ENCODE measurements around the gene B3GNT3. TPM values are rescaled to one million over a fixed set of nuclear protein-coding genes. Genes with fewer than 3 reads are reported as not detected.

Gene B3GNT3
- total RNA-seq, 1 donor from 2014 or later, result 0.36 TPM

GRCh38 chr19:17754634-17755442 is 40.1 kb upstream of the B3GNT3 start:
- Mint-ChIP-seq H3K36me3 (ENCODE audit: low read depth, unreplicated experiment) (no peaks in the 10 kb centered on the region), H3K27me3 (ENCODE audit: low read depth, unreplicated experiment) (peaks cover 12% of the 10 kb centered on the region), H3K4me1 (ENCODE audit: low read depth, unreplicated experiment) (peaks cover 10% of the 10 kb centered on the region), H3K4me3 (ENCODE audit: unreplicated experiment) (no peak overlapping the region), H3K9me3 (ENCODE audit: unreplicated experiment) (no peaks in the 10 kb centered on the region), H3K27ac (ENCODE audit: unreplicated experiment) (no peak overlapping the region)
- peaks cover 11% of the 10 kb centered on the region for H3K4me1 ChIP-seq (ENCODE audit: insufficient read depth, low read length)
- H3K27me3 ChIP-seq (ENCODE audit: insufficient read depth, low read length), result no peaks in the 10 kb centered on the region
- no peak overlapping the region for H3K4me3 ChIP-seq (ENCODE audit: insufficient read depth, low read depth, low read length)
- H3K4me2 ChIP-seq (ENCODE audit: low read length), result no peak overlapping the region
- FAIRE-seq (no peak), DNase-seq (ENCODE audit: low read depth) (no peak)
- H3K79me2 ChIP-seq (ENCODE audit: insufficient read depth, low read length), result no peaks in the 10 kb centered on the region
- H2AFZ ChIP-seq (ENCODE audit: low read depth, low read length), result no peak overlapping the region
- no peaks in the 10 kb centered on the region for H4K20me1 ChIP-seq (ENCODE audit: insufficient read depth, low read length)
- no peak overlapping the region for H3K27ac ChIP-seq (ENCODE audit: low read depth, low read length)
- H3K36me3 ChIP-seq (ENCODE audit: insufficient read depth, low read length), result no peaks in the 10 kb centered on the region
- TF ChIP-seq EZH2 (IDR thresholded peaks at IDR 0.05; ENCODE audit: insufficient read depth, low read length), result no peak
- TF ChIP-seq, protein P1, sequence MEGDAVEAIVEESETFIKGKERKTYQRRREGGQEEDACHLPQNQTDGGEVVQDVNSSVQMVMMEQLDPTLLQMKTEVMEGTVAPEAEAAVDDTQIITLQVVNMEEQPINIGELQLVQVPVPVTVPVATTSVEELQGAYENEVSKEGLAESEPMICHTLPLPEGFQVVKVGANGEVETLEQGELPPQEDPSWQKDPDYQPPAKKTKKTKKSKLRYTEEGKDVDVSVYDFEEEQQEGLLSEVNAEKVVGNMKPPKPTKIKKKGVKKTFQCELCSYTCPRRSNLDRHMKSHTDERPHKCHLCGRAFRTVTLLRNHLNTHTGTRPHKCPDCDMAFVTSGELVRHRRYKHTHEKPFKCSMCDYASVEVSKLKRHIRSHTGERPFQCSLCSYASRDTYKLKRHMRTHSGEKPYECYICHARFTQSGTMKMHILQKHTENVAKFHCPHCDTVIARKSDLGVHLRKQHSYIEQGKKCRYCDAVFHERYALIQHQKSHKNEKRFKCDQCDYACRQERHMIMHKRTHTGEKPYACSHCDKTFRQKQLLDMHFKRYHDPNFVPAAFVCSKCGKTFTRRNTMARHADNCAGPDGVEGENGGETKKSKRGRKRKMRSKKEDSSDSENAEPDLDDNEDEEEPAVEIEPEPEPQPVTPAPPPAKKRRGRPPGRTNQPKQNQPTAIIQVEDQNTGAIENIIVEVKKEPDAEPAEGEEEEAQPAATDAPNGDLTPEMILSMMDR (IDR thresholded peaks at IDR 0.05; ENCODE audit: insufficient read depth, low read depth, low read length), result no peak
- no peaks in the 10 kb centered on the region for H3K9me3 ChIP-seq (ENCODE audit: insufficient read depth, low read depth, low read length)
- no peak overlapping the region for H3K9ac ChIP-seq (ENCODE audit: low read length)

GRCh38 chr19:17755443-17755890 is 39.5 kb upstream of the B3GNT3 start:
- H3K27ac Mint-ChIP-seq (ENCODE audit: unreplicated experiment), result no peak overlapping the region
- no peak for DNase-seq (ENCODE audit: low read depth)
- no peaks in the 10 kb centered on the region for H3K27me3 ChIP-seq (ENCODE audit: insufficient read depth, low read length)
- no peaks in the 10 kb centered on the region for H4K20me1 ChIP-seq (ENCODE audit: insufficient read depth, low read length)
- no peaks in the 10 kb centered on the region for H3K36me3 ChIP-seq (ENCODE audit: insufficient read depth, low read length)
- H3K4me1 Mint-ChIP-seq (ENCODE audit: low read depth, unreplicated experiment), result peaks cover 10% of the 10 kb centered on the region
- H2AFZ ChIP-seq (ENCODE audit: low read depth, low read length), result no peak overlapping the region
- H3K36me3 Mint-ChIP-seq (ENCODE audit: low read depth, unreplicated experiment), result no peaks in the 10 kb centered on the region
- no peaks in the 10 kb centered on the region for H3K9me3 ChIP-seq (ENCODE audit: insufficient read depth, low read depth, low read length)
- no peaks in the 10 kb centered on the region for H3K79me2 ChIP-seq (ENCODE audit: insufficient read depth, low read length)
- H3K9ac ChIP-seq (ENCODE audit: low read length), result no peak overlapping the region
- no peak overlapping the region for H3K4me2 ChIP-seq (ENCODE audit: low read length)
- peaks cover 11% of the 10 kb centered on the region for H3K4me1 ChIP-seq (ENCODE audit: insufficient read depth, low read length)
- no peak overlapping the region for H3K4me3 ChIP-seq (ENCODE audit: insufficient read depth, low read depth, low read length)
- no peak for FAIRE-seq
- H3K27me3 Mint-ChIP-seq (ENCODE audit: low read depth, unreplicated experiment), result peaks cover 9% of the 10 kb centered on the region
- H3K4me3 Mint-ChIP-seq (ENCODE audit: unreplicated experiment), result no peak overlapping the region
- no peak overlapping the region for H3K27ac ChIP-seq (ENCODE audit: low read depth, low read length)
- no peaks in the 10 kb centered on the region for H3K9me3 Mint-ChIP-seq (ENCODE audit: unreplicated experiment)
- TF ChIP-seq, protein P1 (IDR thresholded peaks at IDR 0.05; ENCODE audit: insufficient read depth, low read depth, low read length), result no peak
- no peak for TF ChIP-seq EZH2 (IDR thresholded peaks at IDR 0.05; ENCODE audit: insufficient read depth, low read length)

All from astrocyte (in vitro differentiated cells and primary cell).